Cardiac fibroblast (primary cell): Measurements from ENCODE around the gene CES5A.
A peak's percentile ranks its signal among the peaks of the same experiment; 100 is the strongest.
"Not testable (repeated sequence)": the region's sequence is repeated elsewhere in the genome, so short reads cannot be mapped to it uniquely, and the experiment has no call there.

Source experiments
- DNase-seq, 2 donors: peaks; one replicate each; pipeline versions ENCODE4 v3.0.0 to v3.0.0-alpha.2; 2010; ENCODE audit warnings: low read depth in 2 of 2
- H3K4me3 ChIP-seq, 2 donors: replicated peaks in 1 of 2; 1 replicate in 1 of 2; 2 replicates in 1 of 2; pipeline ENCODE4 v1.5.1; 2011; ENCODE audit warnings: low read depth in 2 of 2, low read length in 2 of 2, mild to moderate bottlenecking in 2 of 2, moderate library complexity in 1 of 2
- TF ChIP-seq, protein P1 (sequence below): IDR thresholded peaks from one replicate; pipeline ENCODE4 v1.5.1; 2011; ENCODE audit warnings: low read depth, mild to moderate bottlenecking, low read length, inconsistent platforms

The CES5A gene

DNA sequence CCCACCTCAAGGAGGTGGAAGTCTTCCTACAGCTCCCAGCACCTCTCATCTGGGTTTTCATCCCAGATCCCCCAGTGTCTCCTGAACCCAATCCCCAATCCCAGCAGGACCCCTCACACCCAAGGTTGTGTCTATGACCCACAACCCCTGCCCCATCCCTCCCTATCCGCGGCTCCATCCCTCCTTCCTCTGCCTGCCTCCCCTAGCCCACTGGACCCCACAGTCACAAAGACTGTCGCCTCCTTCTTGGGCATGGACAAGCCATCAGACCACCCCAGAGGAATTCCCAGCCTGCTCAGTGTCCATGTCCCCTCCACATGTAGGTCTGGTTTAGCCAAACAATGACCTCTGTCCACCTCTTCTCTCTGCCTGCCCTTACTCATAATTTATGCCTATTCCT is 54.6 kb downstream of the CES5A start:
- TF ChIP-seq, protein P1, sequence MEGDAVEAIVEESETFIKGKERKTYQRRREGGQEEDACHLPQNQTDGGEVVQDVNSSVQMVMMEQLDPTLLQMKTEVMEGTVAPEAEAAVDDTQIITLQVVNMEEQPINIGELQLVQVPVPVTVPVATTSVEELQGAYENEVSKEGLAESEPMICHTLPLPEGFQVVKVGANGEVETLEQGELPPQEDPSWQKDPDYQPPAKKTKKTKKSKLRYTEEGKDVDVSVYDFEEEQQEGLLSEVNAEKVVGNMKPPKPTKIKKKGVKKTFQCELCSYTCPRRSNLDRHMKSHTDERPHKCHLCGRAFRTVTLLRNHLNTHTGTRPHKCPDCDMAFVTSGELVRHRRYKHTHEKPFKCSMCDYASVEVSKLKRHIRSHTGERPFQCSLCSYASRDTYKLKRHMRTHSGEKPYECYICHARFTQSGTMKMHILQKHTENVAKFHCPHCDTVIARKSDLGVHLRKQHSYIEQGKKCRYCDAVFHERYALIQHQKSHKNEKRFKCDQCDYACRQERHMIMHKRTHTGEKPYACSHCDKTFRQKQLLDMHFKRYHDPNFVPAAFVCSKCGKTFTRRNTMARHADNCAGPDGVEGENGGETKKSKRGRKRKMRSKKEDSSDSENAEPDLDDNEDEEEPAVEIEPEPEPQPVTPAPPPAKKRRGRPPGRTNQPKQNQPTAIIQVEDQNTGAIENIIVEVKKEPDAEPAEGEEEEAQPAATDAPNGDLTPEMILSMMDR: no peak
- no peak for DNase-seq
- no peak overlapping the region for H3K4me3 ChIP-seq

- TF ChIP-seq, protein P1: no peak
- DNase-seq: peak in 1 of 2 donors; percentile 1
- no peak overlapping the region for H3K4me3 ChIP-seq
Observed at GRCh38 chr16:55817236-55817912, 57.8 kb downstream of the CES5A start.

GRCh38 chr16:55816222-55816621 is 59.0 kb downstream of the CES5A start:
- not testable (repeated sequence) for DNase-seq, H3K4me3 ChIP-seq

DNA sequence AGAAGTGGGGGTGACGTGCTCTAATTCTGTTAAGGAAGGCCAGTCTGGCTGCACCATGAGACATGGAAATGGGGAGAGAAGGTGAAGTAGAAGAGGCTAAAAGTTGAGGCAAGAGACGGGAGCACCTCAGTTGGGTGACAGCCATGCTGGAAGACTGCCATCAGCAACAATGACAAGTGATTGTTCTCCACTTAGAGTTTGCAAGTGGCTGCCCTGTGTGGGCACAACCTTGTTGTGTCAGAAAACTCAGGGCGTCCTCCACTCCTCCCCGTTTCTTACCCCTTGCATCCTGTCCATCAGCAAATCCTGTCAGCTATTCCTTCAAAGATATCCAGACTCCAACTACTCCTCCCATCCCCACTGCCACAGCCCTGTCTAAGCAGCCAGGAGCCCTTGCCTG is 59.9 kb downstream of the CES5A start:
- H3K4me3 ChIP-seq: no peak overlapping the region
- TF ChIP-seq, protein P1: no peak
- no peak for DNase-seq

DNA sequence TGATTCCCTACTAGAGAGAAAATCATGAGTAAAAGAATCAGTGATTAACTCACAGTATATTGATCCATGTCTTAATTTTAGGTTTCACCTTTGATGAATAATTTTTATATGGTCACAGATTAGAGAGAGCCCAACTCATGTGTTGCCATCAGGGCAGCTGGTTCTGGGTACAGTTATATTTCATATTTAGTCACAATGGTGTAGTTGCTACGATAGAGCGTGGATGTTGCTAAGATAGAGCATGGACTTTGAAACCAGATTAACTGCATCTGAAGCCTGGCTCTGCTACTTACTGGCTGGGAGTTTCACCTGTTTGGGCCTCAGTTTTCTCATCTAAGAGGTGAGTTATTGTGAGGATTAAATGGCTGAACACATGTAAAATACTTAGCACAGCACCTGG is 61.0 kb downstream of the CES5A start:
- not testable (repeated sequence) for H3K4me3 ChIP-seq, DNase-seq

- not testable (repeated sequence) for DNase-seq, H3K4me3 ChIP-seq
Observed at GRCh38 chr16:55813730-55814129, 61.4 kb downstream of the CES5A start.

DNA sequence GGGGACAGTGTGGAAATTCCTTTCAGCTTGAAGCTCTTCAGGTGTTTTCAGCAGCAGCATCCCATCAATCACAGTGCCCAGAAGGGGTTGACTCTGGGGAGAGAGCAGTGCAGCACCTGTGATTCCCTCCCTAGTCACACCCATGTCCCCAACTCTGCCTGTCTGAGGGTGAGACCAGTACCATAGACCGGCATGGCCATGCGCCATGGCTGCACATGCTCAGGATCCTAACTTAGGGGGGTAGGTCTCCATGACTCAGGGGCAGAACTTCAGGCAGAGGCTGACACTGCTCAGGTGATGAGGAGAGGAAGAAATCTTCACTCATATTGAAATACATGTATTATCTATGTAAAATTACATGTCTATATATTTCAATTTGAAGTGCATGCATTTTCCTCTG is 62.2 kb downstream of the CES5A start:
- TF ChIP-seq, protein P1: no peak
- H3K4me3 ChIP-seq: no peak overlapping the region
- DNase-seq: no peak

DNA sequence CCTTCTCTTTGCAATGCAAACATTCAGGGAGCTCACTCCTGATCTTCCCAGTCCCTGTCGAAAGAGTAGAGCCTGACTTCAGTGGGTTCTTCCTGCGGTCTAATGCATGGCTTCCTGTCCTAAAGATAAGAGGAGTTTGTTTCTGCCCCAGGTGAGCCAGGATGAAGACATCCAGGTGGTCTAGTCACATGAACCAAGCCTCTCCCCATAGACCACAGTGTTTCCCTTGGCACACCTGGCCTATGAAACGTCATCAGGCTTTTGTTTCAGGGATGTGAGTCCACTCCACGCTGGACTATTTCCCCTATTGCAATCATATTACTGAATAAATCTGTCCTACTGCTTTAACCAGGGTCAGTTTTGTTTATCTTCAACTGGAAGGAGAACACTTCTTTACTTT is 63.4 kb downstream of the CES5A start:
- TF ChIP-seq, protein P1: no peak
- DNase-seq: no peak
- no peak overlapping the region for H3K4me3 ChIP-seq
